NB4 (cell line): ENCODE measurements around the gene OR2F2.

Source experiments
- DNase-seq: peaks from one replicate; pipeline ENCODE4 v3.0.0; 2010; ENCODE audit warnings: low read depth
- H3K4me3 ChIP-seq: one replicate; pipeline ENCODE4 v1.5.1; 2011; ENCODE audit warnings: mild to moderate bottlenecking, low read depth, low read length, moderate library complexity
- CTCF ChIP-seq: IDR thresholded peaks from one replicate; pipeline ENCODE4 v1.5.1; 2012; ENCODE audit warnings: low read depth, low read length
- MAX ChIP-seq: IDR thresholded peaks from 2 replicates; pipeline ENCODE4 v1.6.1; 2011; ENCODE audit warnings: low read depth, low read length
- MYC ChIP-seq: IDR thresholded peaks from 2 replicates; pipeline ENCODE4 v1.6.1; 2011; ENCODE audit warnings: low read depth, low read length
- POLR2A ChIP-seq: IDR thresholded peaks from 2 replicates; pipeline ENCODE4 v1.6.1; 2011; ENCODE audit warnings: mild to moderate bottlenecking; ENCODE audit not compliant: insufficient read length; ENCODE audit errors: extremely low read depth

OR2F2 gene

GRCh38 chr7:143934526-143935325 is at the start of gene OR2F2:
Gene OR2F2, plus strand, starts transcription at chr7:143935233. Its CDS starts 0 bp downstream, at chr7:143935233.
- TF ChIP-seq MYC (no peak), CTCF (no peak), MAX (no peak), POLR2A (no peak)
- no peak for DNase-seq
- H3K4me3 ChIP-seq, result no peak within 1 kb of the TSS

GRCh38 chr7:143885951-143886350 is 49.1 kb upstream of the OR2F2 start:
- H3K4me3 ChIP-seq, result no peak overlapping the region
- TF ChIP-seq MYC (no peak), MAX (no peak), CTCF (no peak), POLR2A (no peak)
- no peak for DNase-seq

- no peak overlapping the region for H3K4me3 ChIP-seq
- TF ChIP-seq CTCF (no peak), MAX (no peak), MYC (no peak), POLR2A (no peak)
- DNase-seq, result no peak
Measured at GRCh38 chr7:143886826-143887477, 48.1 kb upstream of the OR2F2 start.

- TF ChIP-seq POLR2A, result no peak
- TF ChIP-seq MAX, result no peak
- TF ChIP-seq MYC, result no peak
- TF ChIP-seq CTCF, result no peak
- H3K4me3 ChIP-seq, result no peak overlapping the region
- DNase-seq, result no peak
Measured at GRCh38 chr7:143889068-143889467, 46.0 kb upstream of the OR2F2 start.

GRCh38 chr7:143890558-143890957 is 44.5 kb upstream of the OR2F2 start:
- no peak overlapping the region for H3K4me3 ChIP-seq
- no peak for TF ChIP-seq CTCF
- TF ChIP-seq MYC, result no peak
- TF ChIP-seq MAX, result no peak
- TF ChIP-seq POLR2A, result no peak
- DNase-seq, result no peak
